HG02938 (cell line): ENCODE data around the gene NUMB.

Experiments used
- ATAC-seq: cut with Tn5 transposase; IDR thresholded peaks from one replicate; pipeline ENCODE4 v1.9.1; 2021; ENCODE audit warnings: mild to moderate bottlenecking, moderate library complexity; ENCODE audit not compliant: unreplicated experiment

The NUMB gene

GRCh38 chr14:73264080-73264884, 194.1 kb downstream of the NUMB start:
- no peak for ATAC-seq

GRCh38 chr14:73263606-73264005, 194.7 kb downstream of the NUMB start:
- ATAC-seq = no peak

- ATAC-seq = no peak
These were observed 195.7 kb downstream of the NUMB start for GRCh38 chr14:73262427-73263183.

GRCh38 chr14:73261520-73262426, 196.6 kb downstream of the NUMB start:
- ATAC-seq = no peak

GRCh38 chr14:73261075-73261474, 197.3 kb downstream of the NUMB start:
- no peak for ATAC-seq

GRCh38 chr14:73260574-73260973, 197.8 kb downstream of the NUMB start:
- ATAC-seq = no peak

- no peak for ATAC-seq
These were observed 198.5 kb downstream of the NUMB start for GRCh38 chr14:73259837-73260236.

GRCh38 chr14:73258845-73259611, 199.3 kb downstream of the NUMB start:
- ATAC-seq = no peak

- ATAC-seq = no peak
These were observed 200.3 kb downstream of the NUMB start for GRCh38 chr14:73258076-73258475.

- no peak for ATAC-seq
These were observed 202.6 kb downstream of the NUMB start for GRCh38 chr14:73255693-73256225.

GRCh38 chr14:73255005-73255400, 203.3 kb downstream of the NUMB start:
- ATAC-seq = no peak

- ATAC-seq = no peak
These were observed 203.9 kb downstream of the NUMB start for GRCh38 chr14:73254247-73255004.

GRCh38 chr14:73253721-73254120, 204.6 kb downstream of the NUMB start:
- no peak for ATAC-seq

- ATAC-seq = no peak
These were observed 205.1 kb downstream of the NUMB start for GRCh38 chr14:73253323-73253610.

- ATAC-seq = no peak
These were observed 205.6 kb downstream of the NUMB start for GRCh38 chr14:73252491-73253322.

GRCh38 chr14:73251516-73252215, 206.7 kb downstream of the NUMB start:
- no peak for ATAC-seq

- ATAC-seq = no peak
These were observed 207.4 kb downstream of the NUMB start for GRCh38 chr14:73250781-73251500.

GRCh38 chr14:73250317-73250713, 208.0 kb downstream of the NUMB start:
- ATAC-seq = no peak
